H9 (cell line): ENCODE data around the gene SLC17A7. TPM values are rescaled to one million over a fixed set of nuclear protein-coding genes. Genes with fewer than 3 reads are reported as not detected.

Source experiments
- DNase-seq: peaks from one replicate; pipeline ENCODE4 v3.0.0-alpha.2; 2017
- H2AFZ ChIP-seq: one replicate; pipeline ENCODE4 v1.6.1; 2013; ENCODE audit warnings: mild to moderate bottlenecking, low read length, control low read depth, moderate library complexity
- H2AK5ac ChIP-seq: 2 replicates; pipeline ENCODE4 v1.6.1; 2013; ENCODE audit warnings: low read length, control low read depth, mixed read lengths; ENCODE audit not compliant: insufficient read length
- H2BK120ac ChIP-seq: one replicate; pipeline ENCODE4 v1.6.1; 2013; ENCODE audit warnings: low read depth, mild to moderate bottlenecking, low read length, control low read depth, inconsistent platforms; ENCODE audit not compliant: poor library complexity, severe bottlenecking
- H2BK12ac ChIP-seq: 2 replicates; pipeline ENCODE4 v1.6.1; 2013; ENCODE audit warnings: low read length, control low read depth, mixed read lengths, low read depth; ENCODE audit not compliant: insufficient read length
- H2BK15ac ChIP-seq: 2 replicates; pipeline ENCODE4 v1.6.1; 2013; ENCODE audit warnings: low read depth, low read length, control low read depth
- H2BK20ac ChIP-seq: one replicate; pipeline ENCODE4 v1.6.1; 2013; ENCODE audit warnings: low read depth, mild to moderate bottlenecking, low read length, control low read depth, inconsistent platforms; ENCODE audit not compliant: poor library complexity, severe bottlenecking
- H2BK5ac ChIP-seq: 2 replicates; pipeline ENCODE4 v1.6.1; 2013; ENCODE audit warnings: low read length, control low read depth, mixed read lengths; ENCODE audit not compliant: insufficient read length
- H3K14ac ChIP-seq: 2 replicates; pipeline ENCODE4 v1.6.1; 2013; ENCODE audit warnings: low read length, control low read depth; ENCODE audit not compliant: insufficient read depth
- H3K18ac ChIP-seq: 2 replicates; pipeline ENCODE4 v1.6.1; 2013; ENCODE audit warnings: low read depth, mild to moderate bottlenecking, mixed read lengths, low read length, control low read depth; ENCODE audit not compliant: insufficient read length
- H3K23ac ChIP-seq: 2 replicates; pipeline ENCODE4 v1.6.1; 2013; ENCODE audit warnings: low read length, control low read depth, mixed read lengths, low read depth; ENCODE audit not compliant: insufficient read length
- H3K23me2 ChIP-seq: 2 replicates; pipeline ENCODE4 v1.6.1; 2013; ENCODE audit warnings: low read depth, mild to moderate bottlenecking, mixed read lengths, low read length, control low read depth; ENCODE audit not compliant: insufficient read length, poor library complexity, severe bottlenecking
- H3K27ac ChIP-seq: 2 replicates; pipeline ENCODE4 v1.5.1; 2013; ENCODE audit warnings: low read length, control low read depth, mixed read lengths, low read depth; ENCODE audit not compliant: insufficient read length
- H3K27me3 ChIP-seq: 2 replicates; pipeline ENCODE4 v1.6.1; 2013; ENCODE audit warnings: low read length, control low read depth, inconsistent platforms; ENCODE audit not compliant: insufficient read depth
- H3K4ac ChIP-seq: 2 replicates; pipeline ENCODE4 v1.6.1; 2013; ENCODE audit warnings: low read depth, mild to moderate bottlenecking, control low read depth, inconsistent platforms, low read length, moderate library complexity
- H3K4me1 ChIP-seq: 2 replicates; pipeline ENCODE4 v1.6.1; 2013; ENCODE audit warnings: low read length, control low read depth, inconsistent platforms; ENCODE audit not compliant: insufficient read depth
- H3K4me2 ChIP-seq: 2 replicates; pipeline ENCODE4 v1.6.1; 2013; ENCODE audit warnings: low read length, control low read depth, mixed read lengths; ENCODE audit not compliant: insufficient read length, insufficient read depth
- H3K56ac ChIP-seq: 2 replicates; pipeline ENCODE4 v1.6.1; 2013; ENCODE audit warnings: low read depth, mild to moderate bottlenecking, mixed read lengths, low read length, control low read depth; ENCODE audit not compliant: insufficient read length
- H3K79me1 ChIP-seq: 2 replicates; pipeline ENCODE4 v1.6.1; 2013; ENCODE audit warnings: low read depth, mild to moderate bottlenecking, moderate library complexity, low read length, control low read depth, inconsistent platforms; ENCODE audit not compliant: insufficient read depth, poor library complexity, severe bottlenecking
- H3K79me2 ChIP-seq: 2 replicates; pipeline ENCODE4 v1.6.1; 2013; ENCODE audit warnings: low read length, control low read depth, inconsistent platforms; ENCODE audit not compliant: insufficient read depth
- H3K9ac ChIP-seq: 2 replicates; pipeline ENCODE4 v1.6.1; 2013; ENCODE audit warnings: low read length, control low read depth, mixed read lengths; ENCODE audit not compliant: insufficient read length; ENCODE audit errors: extremely low read depth
- H3K9me3 ChIP-seq: one replicate; pipeline ENCODE4 v1.6.1; 2013; ENCODE audit warnings: low read depth, low read length, inconsistent platforms; ENCODE audit not compliant: control insufficient read depth
- H3T11ph ChIP-seq: one replicate; pipeline ENCODE4 v1.6.1; 2013; ENCODE audit warnings: mild to moderate bottlenecking, low read length, control low read depth, inconsistent platforms
- H4K20me1 ChIP-seq: one replicate; pipeline ENCODE4 v1.6.1; 2013; ENCODE audit not compliant: control insufficient read depth, insufficient read length, insufficient read depth
- H4K5ac ChIP-seq: 2 replicates; pipeline ENCODE4 v1.6.1; 2013; ENCODE audit warnings: low read depth, mild to moderate bottlenecking, mixed read lengths, low read length, control low read depth; ENCODE audit not compliant: insufficient read length
- H4K8ac ChIP-seq: replicated peaks from 2 replicates; pipeline ENCODE4 v1.6.1; 2013; ENCODE audit warnings: low read length, control low read depth, mixed read lengths, low read depth; ENCODE audit not compliant: insufficient read length
- H4K91ac ChIP-seq: 2 replicates; pipeline ENCODE4 v1.6.1; 2013; ENCODE audit warnings: low read depth, mild to moderate bottlenecking, moderate library complexity, mixed read lengths, low read length, control low read depth; ENCODE audit not compliant: insufficient read length
- H3K27ac Mint-ChIP-seq, 3 experiments: 2 replicates in 2 of 3; 3 replicates in 1 of 3; pipeline ENCODE4 v1.8.0; 2020 to 2021; ENCODE audit warnings: mixed read lengths in 3 of 3, mild to moderate bottlenecking in 1 of 3, moderate library complexity in 1 of 3
- H3K27me3 Mint-ChIP-seq: 2 replicates; pipeline ENCODE4 v1.8.0; 2021; ENCODE audit warnings: low read depth, mild to moderate bottlenecking, moderate library complexity, mixed read lengths
- H3K36me3 Mint-ChIP-seq, 3 experiments: 2 replicates in 2 of 3; 3 replicates in 1 of 3; pipeline ENCODE4 v1.8.0; 2020 to 2021; ENCODE audit warnings: low read depth in 3 of 3, mixed read lengths in 3 of 3; ENCODE audit not compliant: insufficient read depth in 1 of 3
- H3K4me1 Mint-ChIP-seq, 2 experiments: 2 replicates each; pipeline ENCODE4 v1.8.0; 2020; ENCODE audit warnings: mixed read lengths in 2 of 2
- H3K4me3 Mint-ChIP-seq, 2 experiments: 2 replicates in 1 of 2; 3 replicates in 1 of 2; pipeline ENCODE4 v1.8.0; 2020 to 2021; ENCODE audit warnings: mild to moderate bottlenecking in 2 of 2, mixed read lengths in 2 of 2, moderate library complexity in 1 of 2
- H3K9me3 Mint-ChIP-seq, 2 experiments: 2 replicates in 1 of 2; 3 replicates in 1 of 2; pipeline ENCODE4 v1.8.0; 2020; ENCODE audit warnings: mild to moderate bottlenecking in 2 of 2, mixed read lengths in 2 of 2, moderate library complexity in 1 of 2
- CTCF ChIP-seq: fragments of 200-600 bp; sonication (generic); conservative IDR thresholded peaks from 3 replicates; pipeline ENCODE4 v1.8.0; 2021; ENCODE audit warnings: antibody characterized with exemption, mild to moderate bottlenecking
- WGBS: extraction: QIAGEN DNeasy Blood & Tissue Kit; methylation state at CpG from one replicate; pipeline ENCODE4 v1.1.7; 2013; ENCODE audit warnings: missing lambda C conversion rate, low lambda C conversion rate, mixed read lengths; ENCODE audit not compliant: insufficient read length; ENCODE audit errors: extremely low coverage; 5-methylcytosine and 5-hydroxymethylcytosine counted together
- total RNA-seq: library from RNA; stranded (reverse); gene quantifications from 2 replicates; pipeline ENCODE4 v1.2.1, GENCODE V29; 2021

SLC17A7 gene
- total RNA-seq, 1 experiment from 2014 or later = 1.3 TPM

- H3K23ac ChIP-seq = no peak overlapping the region
- no peaks in the 10 kb centered on the region for H3K23me2 ChIP-seq
- no peak for DNase-seq
- Mint-ChIP-seq H3K4me1 (no peaks in the 10 kb centered on the region), H3K36me3 (peaks cover 2 to 6% (median 3%) of the 10 kb centered on the region in 3 experiments; a peak in 4 of 7 replicates), H3K9me3 (peaks cover 8 to 15% of the 10 kb centered on the region in 2 experiments), H3K27ac (no peak overlapping the region), H3K27me3 (peaks cover 16% of the 10 kb centered on the region), H3K4me3 (no peak overlapping the region)
- no peaks in the 10 kb centered on the region for H3K9me3 ChIP-seq
- no peak overlapping the region for H2BK12ac ChIP-seq
- H4K91ac ChIP-seq = no peak overlapping the region
- H3K27ac ChIP-seq = no peak overlapping the region
- no peak overlapping the region for H3K4ac ChIP-seq
- no peaks in the 10 kb centered on the region for H3K79me1 ChIP-seq
- no peak overlapping the region for H3K18ac ChIP-seq
- TF ChIP-seq CTCF = no peak
- H2BK120ac ChIP-seq = no peak overlapping the region
- no peaks in the 10 kb centered on the region for H4K20me1 ChIP-seq
- no peak overlapping the region for H2AFZ ChIP-seq
- H3K56ac ChIP-seq = no peak overlapping the region
- no peak overlapping the region for H4K5ac ChIP-seq
- no peak overlapping the region for H3T11ph ChIP-seq
- H3K14ac ChIP-seq = no peak overlapping the region
- no peak overlapping the region for H2BK5ac ChIP-seq
- no peak overlapping the region for H4K8ac ChIP-seq
- H2AK5ac ChIP-seq = no peak overlapping the region
- H3K4me1 ChIP-seq = no peaks in the 10 kb centered on the region
- H3K4me2 ChIP-seq = no peak overlapping the region
- no peak overlapping the region for H2BK15ac ChIP-seq
- no CpG with 5 or more reads among the region's 3 CpGs for WGBS
- no peaks in the 10 kb centered on the region for H3K79me2 ChIP-seq
- H2BK20ac ChIP-seq = no peak overlapping the region
- no peak overlapping the region for H3K9ac ChIP-seq
- no peaks in the 10 kb centered on the region for H3K27me3 ChIP-seq
Observed at GRCh38 chr19:49380391-49380790, 60.9 kb downstream of the SLC17A7 start.

Other genes with a start within 250 kb of the SLC17A7 start
- gene SLC6A16, start 116.3 kb downstream of the SLC17A7 start, total RNA-seq = 2.9 and 3.2 TPM in 2 replicates
- not detected in 2 replicates for gene CD37, start 106.1 kb downstream of the SLC17A7 start, total RNA-seq
- gene TEAD2, start 79.1 kb downstream of the SLC17A7 start, total RNA-seq = 118 and 126 TPM in 2 replicates
- 2.3 and 3.5 TPM in 2 replicates for gene DKKL1, start 77.7 kb downstream of the SLC17A7 start, total RNA-seq
- 0.39 TPM in 1 of 2 replicates, not detected in the other for gene KASH5, start 53.3 kb downstream of the SLC17A7 start, total RNA-seq
- 0.92 and 0.96 TPM in 2 replicates for gene PTH2, start 18.1 kb downstream of the SLC17A7 start, total RNA-seq
- 1.1 and 1.3 TPM in 2 replicates for gene GFY, start 16.1 kb downstream of the SLC17A7 start, total RNA-seq
- gene PIH1D1, start 10.3 kb upstream of the SLC17A7 start, total RNA-seq = 166 and 171 TPM in 2 replicates
- 51.7 and 54.4 TPM in 2 replicates for gene ALDH16A1, start 11.7 kb upstream of the SLC17A7 start, total RNA-seq
- 2.1 and 2.6 TPM in 2 replicates for gene FLT3LG, start 32.7 kb upstream of the SLC17A7 start, total RNA-seq
- gene RPL13A, start 46.1 kb upstream of the SLC17A7 start, total RNA-seq = 3,286 and 3,356 TPM in 2 replicates
- gene RPS11, start 54.9 kb upstream of the SLC17A7 start, total RNA-seq = 2,503 and 2,512 TPM in 2 replicates
- gene FCGRT, start 71.1 kb upstream of the SLC17A7 start, total RNA-seq = 41.1 and 45.4 TPM in 2 replicates
- 14.5 and 15.0 TPM in 2 replicates for gene RCN3, start 86.5 kb upstream of the SLC17A7 start, total RNA-seq
- 75.1 and 78.4 TPM in 2 replicates for gene NOSIP, start 139.0 kb upstream of the SLC17A7 start, total RNA-seq
- 3.3 and 3.5 TPM in 2 replicates for gene PRRG2, start 139.8 kb upstream of the SLC17A7 start, total RNA-seq
- gene PRR12, start 149.7 kb upstream of the SLC17A7 start, total RNA-seq = 64.2 and 65.9 TPM in 2 replicates
- gene RRAS, start 198.6 kb upstream of the SLC17A7 start, total RNA-seq = 8.3 and 9.9 TPM in 2 replicates
- 85.3 and 86.4 TPM in 2 replicates for gene SCAF1, start 200.7 kb upstream of the SLC17A7 start, total RNA-seq
- 185 and 205 TPM in 2 replicates for gene IRF3, start 224.3 kb upstream of the SLC17A7 start, total RNA-seq
- gene BCL2L12, start 224.4 kb upstream of the SLC17A7 start, total RNA-seq = 145 and 154 TPM in 2 replicates
- gene PRMT1, start 235.7 kb upstream of the SLC17A7 start, total RNA-seq = 504 and 505 TPM in 2 replicates
- 13.5 and 13.6 TPM in 2 replicates for gene ADM5, start 248.1 kb upstream of the SLC17A7 start, total RNA-seq
- 66.4 and 74.6 TPM in 2 replicates for gene CPT1C, start 249.6 kb upstream of the SLC17A7 start, total RNA-seq